HG02571 (cell line): Measurements from ENCODE around the gene TAF3.
"Not testable (repeated sequence)": the region's sequence is repeated elsewhere in the genome, so short reads cannot be mapped to it uniquely, and the experiment has no call there.

ENCODE experiments used
- ATAC-seq: cut with Tn5 transposase; IDR thresholded peaks from one replicate; pipeline ENCODE4 v1.9.1; 2021; ENCODE audit warnings: mild to moderate bottlenecking, moderate library complexity; ENCODE audit not compliant: unreplicated experiment

Gene TAF3, protein sequence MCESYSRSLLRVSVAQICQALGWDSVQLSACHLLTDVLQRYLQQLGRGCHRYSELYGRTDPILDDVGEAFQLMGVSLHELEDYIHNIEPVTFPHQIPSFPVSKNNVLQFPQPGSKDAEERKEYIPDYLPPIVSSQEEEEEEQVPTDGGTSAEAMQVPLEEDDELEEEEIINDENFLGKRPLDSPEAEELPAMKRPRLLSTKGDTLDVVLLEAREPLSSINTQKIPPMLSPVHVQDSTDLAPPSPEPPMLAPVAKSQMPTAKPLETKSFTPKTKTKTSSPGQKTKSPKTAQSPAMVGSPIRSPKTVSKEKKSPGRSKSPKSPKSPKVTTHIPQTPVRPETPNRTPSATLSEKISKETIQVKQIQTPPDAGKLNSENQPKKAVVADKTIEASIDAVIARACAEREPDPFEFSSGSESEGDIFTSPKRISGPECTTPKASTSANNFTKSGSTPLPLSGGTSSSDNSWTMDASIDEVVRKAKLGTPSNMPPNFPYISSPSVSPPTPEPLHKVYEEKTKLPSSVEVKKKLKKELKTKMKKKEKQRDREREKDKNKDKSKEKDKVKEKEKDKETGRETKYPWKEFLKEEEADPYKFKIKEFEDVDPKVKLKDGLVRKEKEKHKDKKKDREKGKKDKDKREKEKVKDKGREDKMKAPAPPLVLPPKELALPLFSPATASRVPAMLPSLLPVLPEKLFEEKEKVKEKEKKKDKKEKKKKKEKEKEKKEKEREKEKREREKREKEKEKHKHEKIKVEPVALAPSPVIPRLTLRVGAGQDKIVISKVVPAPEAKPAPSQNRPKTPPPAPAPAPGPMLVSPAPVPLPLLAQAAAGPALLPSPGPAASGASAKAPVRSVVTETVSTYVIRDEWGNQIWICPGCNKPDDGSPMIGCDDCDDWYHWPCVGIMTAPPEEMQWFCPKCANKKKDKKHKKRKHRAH

GRCh38 chr10:7818295-7819120 lies at the start of gene TAF3:
TSS of gene TAF3 (plus strand) at chr10:7818505. CDS start at chr10:7818710, 205 bp downstream.
- peak; percentile 85 for ATAC-seq

GRCh38 chr10:7773845-7774801 lies 44.2 kb upstream of the TAF3 start:
- ATAC-seq = no peak

GRCh38 chr10:7776777-7777176 lies 41.5 kb upstream of the TAF3 start:
- ATAC-seq = no peak

- ATAC-seq = not testable (repeated sequence)
Measured at GRCh38 chr10:7782194-7782593, 36.1 kb upstream of the TAF3 start.

GRCh38 chr10:7786430-7786829 lies 31.9 kb upstream of the TAF3 start:
- ATAC-seq = no peak

- ATAC-seq = peak; percentile 7
Measured at GRCh38 chr10:7787150-7787856, 31.0 kb upstream of the TAF3 start.

DNA sequence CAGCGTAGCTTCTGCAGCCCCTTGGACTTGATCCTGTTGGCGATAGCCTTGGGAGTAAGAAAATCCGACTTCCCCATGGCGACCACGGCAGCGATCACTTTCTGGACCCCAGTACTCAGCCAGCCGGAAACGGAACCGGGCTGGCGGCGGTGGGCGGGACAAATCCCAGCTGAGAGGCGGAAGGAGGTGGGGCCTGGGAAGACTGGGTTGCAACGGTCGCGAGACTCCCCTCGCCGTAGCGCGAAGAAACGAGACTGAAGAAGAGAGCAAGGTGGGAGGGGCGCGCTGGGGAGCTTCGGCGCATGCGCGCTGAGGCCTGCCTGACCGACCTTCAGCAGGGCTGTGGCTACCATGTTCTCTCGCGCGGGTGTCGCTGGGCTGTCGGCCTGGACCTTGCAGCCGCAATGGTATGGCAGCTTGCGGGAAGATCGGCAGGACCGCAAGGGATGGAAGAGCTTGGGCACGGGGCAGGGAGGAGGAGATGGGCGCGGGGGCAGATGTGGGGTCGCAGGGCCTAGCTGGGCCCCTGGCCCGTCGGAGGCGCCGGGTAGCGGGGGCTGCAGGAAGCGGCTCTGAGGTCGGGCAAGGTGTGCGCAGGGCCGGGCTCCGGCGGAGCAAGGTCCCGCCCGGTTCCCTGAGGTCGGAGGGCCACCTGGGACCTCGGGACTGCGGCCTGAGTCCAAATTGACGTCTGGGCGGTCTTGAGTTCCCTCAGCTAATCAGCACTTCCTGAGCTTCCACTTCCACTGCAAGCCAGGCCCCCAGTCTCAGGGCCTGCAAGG lies 30.3 kb upstream of the TAF3 start, which contains the start of the genes ATP5F1C and KIN:
ATP5F1C (plus strand) TSS at position 321 of the 782 bp plus-strand sequence; CDS start at position 352, 31 bp downstream.
KIN (minus strand) TSS at position 137 of the 782 bp plus-strand sequence; CDS start at position 77, 60 bp downstream.
- ATAC-seq = peak; percentile 94

DNA sequence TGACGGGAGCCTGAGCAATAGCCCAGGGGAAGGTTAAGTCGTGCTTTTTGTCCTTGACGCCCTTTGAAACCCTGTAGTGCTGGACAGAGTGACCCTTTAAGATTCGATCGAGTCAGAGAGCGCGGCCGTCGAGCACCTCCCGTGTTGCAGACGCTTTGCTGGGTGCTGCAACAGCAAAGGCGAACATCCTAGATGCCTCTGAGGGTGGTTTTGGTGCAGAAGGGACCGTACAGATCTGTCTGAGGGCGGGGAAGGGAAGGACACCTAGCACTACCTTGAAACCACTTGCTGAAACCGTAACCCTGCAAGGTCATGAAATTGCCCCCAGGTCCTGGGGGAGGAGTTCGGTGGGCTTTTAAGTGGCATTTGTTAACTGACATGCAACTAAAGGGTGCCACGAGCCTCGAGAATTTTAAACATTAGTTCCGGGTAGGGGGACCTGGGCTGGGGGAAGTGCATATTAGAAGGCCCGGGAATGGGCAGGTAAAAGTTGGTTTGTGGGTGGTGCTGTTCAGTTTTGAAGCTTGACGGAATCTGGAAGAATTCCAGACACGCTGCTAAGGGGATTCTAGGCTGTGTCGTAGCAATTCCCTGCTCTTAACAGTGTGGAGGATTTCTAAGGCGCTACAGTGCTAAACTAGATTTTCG lies 29.5 kb upstream of the TAF3 start:
- ATAC-seq = peak; percentile 8

- ATAC-seq = no peak
Measured at GRCh38 chr10:7789390-7789789, 28.9 kb upstream of the TAF3 start.

GRCh38 chr10:7792541-7792940 lies 25.8 kb upstream of the TAF3 start:
- no peak for ATAC-seq

GRCh38 chr10:7794251-7795026 lies 23.9 kb upstream of the TAF3 start:
- no peak for ATAC-seq

DNA sequence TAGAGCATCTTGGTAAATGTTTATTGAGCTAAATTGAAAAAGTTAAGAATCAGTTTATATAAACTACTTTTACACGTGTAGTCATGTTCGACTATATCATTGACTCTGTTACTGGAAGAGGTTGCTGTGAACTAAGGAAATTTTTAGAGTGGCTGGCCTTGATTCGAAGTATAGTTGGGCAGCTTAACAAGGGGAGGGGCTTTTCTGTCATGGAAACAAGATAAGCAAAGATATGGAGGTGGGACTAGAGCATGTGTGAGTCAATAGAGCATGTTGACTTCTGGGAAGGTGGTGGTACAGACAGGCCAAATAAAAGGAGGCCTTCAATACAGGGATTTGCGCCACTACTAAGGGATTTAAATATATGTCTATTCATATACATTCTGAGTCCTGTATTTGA lies 22.7 kb upstream of the TAF3 start:
- ATAC-seq = no peak

- no peak for ATAC-seq
Measured at GRCh38 chr10:7797582-7797981, 20.7 kb upstream of the TAF3 start.

DNA sequence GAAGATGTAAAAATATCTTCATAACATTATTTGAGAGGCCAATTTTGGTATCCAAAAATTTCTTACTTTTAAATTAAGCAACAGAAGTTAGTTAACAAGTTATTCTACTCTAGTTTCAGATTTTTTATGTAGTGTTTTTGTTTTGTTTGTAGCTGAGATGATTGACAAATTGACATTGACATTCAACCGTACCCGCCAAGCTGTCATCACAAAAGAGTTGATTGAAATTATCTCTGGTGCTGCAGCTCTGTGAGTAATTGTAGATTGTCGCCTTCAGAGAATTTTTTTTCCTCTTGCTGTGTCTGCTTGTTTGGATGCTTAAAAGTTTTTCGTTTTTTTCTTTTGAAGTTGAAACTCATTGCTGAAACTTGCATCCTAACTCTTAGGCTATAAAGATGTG lies 15.7 kb upstream of the TAF3 start:
- no peak for ATAC-seq

DNA sequence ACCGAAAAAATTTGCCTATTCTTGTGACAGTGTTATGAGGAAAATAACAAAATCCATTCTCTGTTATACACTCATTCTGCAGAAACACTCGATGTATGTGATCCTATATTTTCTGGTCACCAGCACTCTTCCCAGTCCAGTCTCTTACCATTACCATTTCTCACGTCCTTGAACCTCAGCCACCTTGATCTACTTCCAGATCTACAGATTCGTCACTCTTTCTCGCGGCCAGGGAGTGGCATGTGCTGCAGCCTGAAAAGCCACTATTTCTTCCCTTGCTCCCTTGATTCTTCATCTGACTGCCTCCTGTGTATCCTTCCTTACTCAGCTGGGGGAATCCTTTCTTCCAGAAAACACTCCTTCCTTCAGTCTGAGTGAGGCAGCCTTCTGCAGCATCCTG lies 14.1 kb upstream of the TAF3 start:
- ATAC-seq = no peak

GRCh38 chr10:7804741-7805140 lies 13.6 kb upstream of the TAF3 start:
- ATAC-seq = no peak
